Activated T-cell treated with anti-CD3 and anti-CD28 coated beads, Interleukin-2, amount 50 U/mL, for 1 hour (primary cell): ENCODE measurements around the gene M1AP.
"Not testable (repeated sequence)": the region's sequence is repeated elsewhere in the genome, so short reads cannot be mapped to it uniquely, and the experiment has no call there.

Source experiments
- DNase-seq: peaks from one replicate; pipeline ENCODE4 v3.0.0-alpha.2; 2020

M1AP gene

DNA sequence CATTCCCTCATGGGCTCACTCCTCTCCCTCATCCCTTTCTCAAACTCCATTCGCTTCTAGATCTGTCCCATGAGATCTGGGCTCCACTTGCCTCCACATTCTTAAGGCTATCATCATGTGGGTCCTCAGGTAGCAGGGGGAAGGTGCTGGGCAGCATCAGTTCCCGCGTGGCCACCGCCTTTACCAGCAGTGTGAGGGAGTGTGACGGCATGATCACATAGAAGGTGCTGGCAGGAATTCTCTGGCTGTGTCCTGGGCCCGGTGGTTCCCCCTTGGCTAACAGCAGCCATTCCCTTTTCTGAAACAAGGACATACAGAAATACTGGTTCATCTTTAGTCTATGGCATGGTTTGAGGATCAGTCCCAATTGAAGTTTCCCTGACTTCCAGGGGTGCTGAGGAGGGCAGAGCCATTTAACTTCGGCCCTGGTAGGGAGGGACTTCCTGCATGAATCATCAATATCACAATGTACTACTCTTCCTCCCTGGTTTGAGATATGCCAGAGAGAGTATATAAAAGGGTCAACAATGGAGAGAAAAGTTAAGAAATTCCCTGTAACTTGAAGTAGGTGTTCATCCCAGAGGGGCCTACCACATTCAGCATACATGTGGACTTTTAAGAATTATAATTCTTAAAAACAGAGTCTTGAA lies 85.9 kb downstream of the M1AP start:
- no peak for DNase-seq

DNA sequence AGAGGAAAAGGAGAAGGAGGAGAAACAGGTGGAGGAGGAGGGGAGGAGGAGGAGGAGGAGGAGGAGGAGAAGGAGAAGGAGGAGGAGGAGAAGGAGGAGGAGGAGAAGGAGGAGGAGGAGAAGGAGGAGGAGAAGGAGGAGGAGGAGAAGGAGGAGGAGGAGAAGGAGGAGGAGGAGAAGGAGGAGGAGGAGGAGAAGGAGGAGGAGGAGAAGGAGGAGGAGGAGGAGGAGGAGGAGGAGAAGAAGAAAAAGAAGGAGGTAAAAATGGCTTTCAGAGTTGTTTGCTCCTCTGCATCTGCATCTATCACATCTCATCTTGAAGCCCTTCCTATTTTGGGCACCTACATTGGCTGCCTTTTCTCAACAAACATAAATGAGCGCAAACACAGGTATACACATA lies 87.1 kb downstream of the M1AP start:
- not testable (repeated sequence) for DNase-seq

DNA sequence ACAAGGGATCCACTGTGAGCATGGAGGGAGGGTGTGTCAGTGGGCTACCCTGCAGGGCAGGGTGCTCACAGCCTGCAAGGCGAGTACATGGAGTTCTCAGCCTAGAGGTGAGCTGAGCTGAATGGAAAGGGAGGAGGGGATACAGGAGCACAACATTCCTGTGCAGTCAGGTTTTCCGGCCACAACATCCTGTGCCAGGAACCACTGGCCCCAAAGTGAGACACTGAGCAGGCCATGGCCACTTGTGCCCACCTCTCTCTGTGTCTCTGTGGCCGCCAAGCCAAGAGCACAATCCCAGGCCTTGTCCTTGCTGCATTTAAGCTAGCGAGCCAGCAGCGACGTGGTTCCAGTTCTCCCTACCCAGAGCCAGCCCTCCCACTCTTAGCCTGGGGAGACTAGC lies 87.5 kb downstream of the M1AP start:
- DNase-seq: no peak

DNA sequence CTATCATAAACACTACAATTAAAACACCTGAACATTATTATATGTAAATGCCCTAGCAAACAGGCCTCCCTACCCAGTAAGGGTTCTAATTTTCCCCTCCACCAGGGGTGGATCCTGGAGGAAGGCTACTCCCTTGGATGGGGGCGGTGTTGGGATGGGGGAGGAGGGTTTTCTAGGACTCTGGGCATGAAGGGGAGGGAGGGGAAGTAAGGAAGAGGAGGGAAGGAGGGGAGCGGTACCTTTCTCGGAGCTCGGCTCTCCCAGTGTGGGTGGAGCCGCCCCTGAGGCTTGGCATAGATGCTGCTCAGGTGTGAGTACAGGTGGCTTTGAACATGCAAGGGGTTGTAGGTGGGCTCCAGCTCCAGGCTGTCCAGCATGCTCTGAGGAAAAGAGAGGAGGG lies 88.2 kb downstream of the M1AP start:
- DNase-seq: no peak

DNA sequence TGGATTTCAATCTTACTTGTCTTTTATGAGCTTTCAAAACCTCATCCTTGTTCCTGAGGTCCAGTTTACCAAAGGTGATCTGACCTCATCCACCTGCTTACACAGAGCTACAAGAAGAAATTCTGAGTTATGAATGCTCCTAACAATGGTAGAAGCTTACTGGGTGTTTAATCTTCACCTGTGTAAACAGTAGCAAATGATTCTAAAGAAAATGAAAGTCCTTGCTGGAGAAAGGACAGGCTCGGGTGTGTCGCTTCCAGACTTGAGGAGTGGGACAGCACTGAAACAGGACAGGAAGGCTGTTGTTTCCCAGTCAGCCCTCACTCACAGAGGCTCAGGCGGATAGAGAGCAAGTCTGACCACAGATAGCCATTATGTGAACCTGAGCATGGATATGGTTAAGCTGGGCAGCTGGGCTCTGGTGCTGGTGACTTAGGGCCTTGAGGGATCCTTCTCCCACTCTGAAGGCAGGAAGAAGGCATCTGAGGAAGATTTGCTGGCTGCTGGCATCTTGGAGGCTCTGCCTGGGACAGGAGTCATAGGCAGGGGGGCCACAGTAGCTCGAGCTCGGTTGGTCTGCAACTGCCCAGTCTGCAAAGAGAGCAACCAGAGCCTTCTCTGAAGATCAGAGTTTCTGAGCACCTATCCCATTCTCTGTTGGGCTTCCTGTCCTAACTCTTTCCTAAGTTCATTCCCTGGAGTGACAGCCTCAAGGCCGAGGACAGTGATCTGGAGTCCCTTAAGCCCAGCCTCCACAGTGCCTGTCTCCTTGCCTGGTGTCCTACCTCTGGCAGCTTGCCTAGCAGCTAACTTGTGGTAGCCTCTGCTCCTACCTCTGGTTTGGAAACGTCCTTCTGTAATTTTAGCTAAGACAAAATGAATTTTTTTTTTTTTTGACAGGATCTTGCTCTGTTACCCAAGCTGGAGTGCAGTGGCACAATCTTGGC lies 89.6 kb downstream of the M1AP start:
- DNase-seq: no peak

DNA sequence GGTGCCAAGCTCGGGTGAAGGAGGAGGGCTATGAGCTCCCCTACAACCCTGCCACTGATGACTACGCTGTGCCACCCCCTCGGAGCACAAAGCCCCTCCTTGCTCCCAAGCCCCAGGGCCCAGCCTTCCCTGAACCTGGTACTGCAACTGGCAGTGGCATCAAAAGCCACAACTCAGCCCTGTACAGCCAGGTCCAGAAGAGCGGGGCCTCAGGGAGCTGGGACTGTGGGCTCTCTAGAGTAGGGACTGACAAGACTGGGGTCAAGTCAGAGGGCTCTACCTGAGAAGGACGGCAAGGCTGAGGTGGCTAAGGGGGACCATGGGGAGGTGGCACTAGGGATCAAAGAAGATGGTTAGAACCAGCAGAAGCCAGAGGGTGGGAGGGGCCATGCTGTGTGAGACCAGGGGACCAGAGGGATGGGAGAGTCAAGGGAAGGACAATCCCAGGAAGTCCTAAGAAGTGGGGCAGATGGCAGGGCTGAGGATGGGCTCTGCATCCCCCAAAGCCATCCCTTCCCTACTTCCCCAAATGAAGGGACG lies 91.2 kb downstream of the M1AP start:
- DNase-seq: no peak

DNA sequence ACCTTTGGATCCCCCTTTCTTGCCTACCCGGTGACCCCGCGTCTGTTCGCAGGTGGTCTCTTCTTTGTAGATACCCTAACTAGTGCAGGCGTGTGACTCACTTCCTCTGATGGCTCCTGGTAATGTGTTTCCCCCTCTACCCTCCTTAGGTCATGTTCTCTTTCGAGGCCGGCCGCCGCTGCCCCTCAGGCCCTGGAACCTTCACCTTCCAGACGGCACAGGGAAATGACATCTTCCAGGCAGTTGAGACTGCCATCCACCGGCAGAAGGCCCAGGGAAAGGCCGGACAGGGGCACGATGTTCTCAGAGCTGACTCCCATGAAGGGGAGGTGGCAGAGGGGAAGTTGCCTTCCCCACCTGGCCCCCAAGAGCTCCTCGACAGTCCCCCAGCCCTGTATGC lies 92.0 kb downstream of the M1AP start:
- no peak for DNase-seq

DNA sequence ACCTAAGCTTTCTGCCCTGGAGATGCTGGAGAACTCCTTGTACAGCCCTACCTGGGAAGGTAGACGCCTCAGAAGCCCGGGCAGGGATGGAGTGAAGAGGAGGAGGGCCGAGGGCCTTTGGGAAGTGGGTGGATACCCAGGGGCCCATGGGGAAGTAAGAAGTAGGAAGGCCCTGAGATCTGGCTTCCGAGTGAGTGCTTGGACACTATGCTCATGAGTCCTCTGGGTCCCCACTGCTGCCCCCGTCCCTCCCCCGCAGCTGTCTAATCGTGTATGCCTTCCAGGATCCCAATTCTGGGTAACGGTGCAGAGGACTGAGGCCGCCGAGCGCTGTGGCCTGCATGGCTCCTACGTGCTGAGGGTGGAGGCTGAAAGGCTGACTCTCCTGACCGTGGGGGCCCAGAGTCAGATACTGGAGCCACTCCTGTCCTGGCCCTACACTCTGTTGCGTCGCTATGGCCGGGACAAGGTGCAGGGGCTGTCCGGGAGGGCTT lies 92.5 kb downstream of the M1AP start:
- no peak for DNase-seq

DNA sequence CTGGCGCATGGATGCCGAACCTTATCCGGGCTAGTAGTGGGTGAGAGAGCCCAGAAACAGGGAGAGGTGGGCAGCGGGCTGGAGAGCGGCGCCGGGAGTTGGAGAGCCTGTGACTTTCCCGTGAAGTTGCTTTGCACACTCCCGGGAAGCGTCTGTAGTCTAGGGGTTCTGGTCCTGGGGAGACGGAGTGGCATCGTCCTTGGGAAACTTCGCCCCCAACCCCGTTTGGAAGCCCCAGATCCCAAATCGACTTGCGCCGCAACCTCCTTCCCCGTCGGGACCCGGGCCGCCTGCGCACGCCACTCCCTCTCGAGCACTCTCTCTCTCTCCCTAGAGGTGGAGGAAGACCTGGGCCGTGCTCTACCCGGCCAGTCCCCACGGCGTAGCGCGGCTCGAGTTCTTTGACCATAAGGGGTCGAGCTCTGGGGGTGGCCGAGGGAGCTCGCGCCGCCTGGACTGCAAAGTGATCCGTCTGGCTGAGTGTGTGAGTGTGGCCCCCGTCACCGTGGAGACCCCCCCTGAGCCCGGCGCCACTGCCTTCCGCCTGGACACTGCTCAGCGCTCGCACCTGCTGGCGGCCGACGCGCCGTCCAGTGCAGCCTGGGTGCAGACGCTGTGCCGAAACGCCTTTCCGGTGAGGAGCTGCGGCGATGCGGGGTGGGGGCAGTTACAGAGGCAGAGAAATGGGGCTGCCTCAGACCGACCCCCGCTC lies 93.2 kb downstream of the M1AP start:
- DNase-seq: no peak

DNA sequence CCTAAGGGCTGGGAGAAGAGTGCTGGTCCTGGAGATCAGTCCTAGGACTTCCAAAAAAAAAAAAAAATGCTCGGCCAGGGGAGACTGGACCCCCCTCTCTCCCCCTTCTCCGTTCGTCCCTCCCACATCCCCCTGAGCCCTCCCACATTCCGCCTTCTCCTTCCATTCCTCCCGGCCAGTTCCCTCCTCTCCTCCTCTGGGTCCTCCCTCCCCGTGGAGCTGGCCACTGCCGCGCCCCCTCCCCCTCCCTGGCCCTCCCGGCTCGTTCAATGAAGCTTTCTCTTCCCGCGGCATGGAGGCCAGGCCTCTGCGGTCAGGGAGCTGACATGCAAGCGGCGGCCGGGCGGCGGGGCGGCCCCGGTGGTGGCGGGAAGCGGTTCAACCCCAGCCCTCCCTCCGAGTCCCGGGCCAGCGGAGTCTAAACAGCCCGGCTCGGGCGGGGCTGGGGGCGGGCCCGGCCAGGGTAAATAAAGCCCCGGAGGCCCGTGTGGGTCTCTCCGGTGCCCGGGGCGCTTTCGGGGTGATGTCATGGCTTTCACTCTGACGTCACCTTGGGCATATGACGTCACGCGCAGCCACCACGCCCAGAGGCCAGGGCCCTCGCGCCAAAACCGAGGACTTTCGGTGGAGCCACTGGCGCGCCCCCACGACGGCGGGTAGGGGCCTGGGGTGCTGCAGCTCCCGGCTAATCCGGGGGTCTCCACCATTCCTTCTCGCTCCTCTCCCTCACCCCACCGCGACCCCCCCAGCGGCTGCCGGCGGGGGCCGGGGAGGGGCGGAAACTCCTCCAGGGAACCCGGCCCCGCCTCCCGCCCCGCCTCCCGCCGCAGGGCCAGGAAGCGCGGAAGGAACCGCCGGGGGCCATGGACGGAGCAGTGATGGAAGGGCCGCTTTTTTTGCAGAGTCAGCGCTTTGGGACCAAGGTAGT lies 94.0 kb downstream of the M1AP start, which contains the start of the genes DOK1 and LOXL3:
Gene DOK1 (plus strand): TSS at position 829 of the 928 bp plus-strand sequence. CDS start 35 bp downstream, at position 864.
Gene LOXL3 (minus strand): TSS at position 51 of the 928 bp plus-strand sequence. CDS start 1,308 bp downstream, outside the sequence.
- peak; percentile 86 for DNase-seq

DNA sequence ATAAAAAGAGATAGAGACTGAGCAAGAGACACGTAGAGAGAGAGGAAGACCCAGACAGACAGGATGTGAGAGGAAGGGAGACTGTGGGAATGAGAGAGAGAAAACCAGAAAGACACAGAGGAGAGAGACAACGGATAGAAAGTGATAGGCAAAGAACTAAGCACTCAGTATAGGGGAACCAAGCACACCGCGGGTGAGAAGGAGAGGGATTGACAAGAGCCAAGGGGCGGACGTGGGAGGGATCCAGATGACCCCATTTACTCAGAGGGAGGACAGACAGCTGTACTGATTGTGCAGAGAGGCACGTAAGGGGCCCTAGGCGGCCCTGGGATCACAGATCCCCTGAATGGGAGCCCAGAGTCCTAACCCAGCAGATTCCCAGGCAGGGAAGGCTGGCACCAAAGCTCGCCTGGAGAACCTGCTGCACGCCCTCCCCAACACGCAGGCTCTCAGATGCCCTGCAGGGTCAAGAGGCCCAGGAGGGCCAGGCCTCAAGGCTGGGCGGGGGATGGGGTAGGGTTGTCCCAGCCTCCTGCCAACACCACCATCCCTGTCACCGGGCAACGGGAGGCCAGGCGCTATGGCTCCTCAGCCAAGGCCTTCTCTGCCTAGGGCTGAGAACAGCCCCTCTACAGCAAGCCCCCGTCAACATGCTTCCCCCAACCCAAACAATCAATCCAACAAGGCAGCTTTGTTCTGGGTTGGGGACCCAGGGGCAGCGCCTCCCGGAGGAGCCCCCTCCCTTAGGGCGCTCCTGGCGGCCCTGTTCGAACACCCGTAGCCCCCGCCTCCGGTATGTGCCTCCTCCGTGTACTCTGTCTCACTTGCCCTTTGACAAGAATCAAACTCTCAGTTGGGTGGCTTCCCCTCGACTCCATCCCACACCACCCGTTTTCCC lies 95.0 kb downstream of the M1AP start:
- DNase-seq: no peak

DNA sequence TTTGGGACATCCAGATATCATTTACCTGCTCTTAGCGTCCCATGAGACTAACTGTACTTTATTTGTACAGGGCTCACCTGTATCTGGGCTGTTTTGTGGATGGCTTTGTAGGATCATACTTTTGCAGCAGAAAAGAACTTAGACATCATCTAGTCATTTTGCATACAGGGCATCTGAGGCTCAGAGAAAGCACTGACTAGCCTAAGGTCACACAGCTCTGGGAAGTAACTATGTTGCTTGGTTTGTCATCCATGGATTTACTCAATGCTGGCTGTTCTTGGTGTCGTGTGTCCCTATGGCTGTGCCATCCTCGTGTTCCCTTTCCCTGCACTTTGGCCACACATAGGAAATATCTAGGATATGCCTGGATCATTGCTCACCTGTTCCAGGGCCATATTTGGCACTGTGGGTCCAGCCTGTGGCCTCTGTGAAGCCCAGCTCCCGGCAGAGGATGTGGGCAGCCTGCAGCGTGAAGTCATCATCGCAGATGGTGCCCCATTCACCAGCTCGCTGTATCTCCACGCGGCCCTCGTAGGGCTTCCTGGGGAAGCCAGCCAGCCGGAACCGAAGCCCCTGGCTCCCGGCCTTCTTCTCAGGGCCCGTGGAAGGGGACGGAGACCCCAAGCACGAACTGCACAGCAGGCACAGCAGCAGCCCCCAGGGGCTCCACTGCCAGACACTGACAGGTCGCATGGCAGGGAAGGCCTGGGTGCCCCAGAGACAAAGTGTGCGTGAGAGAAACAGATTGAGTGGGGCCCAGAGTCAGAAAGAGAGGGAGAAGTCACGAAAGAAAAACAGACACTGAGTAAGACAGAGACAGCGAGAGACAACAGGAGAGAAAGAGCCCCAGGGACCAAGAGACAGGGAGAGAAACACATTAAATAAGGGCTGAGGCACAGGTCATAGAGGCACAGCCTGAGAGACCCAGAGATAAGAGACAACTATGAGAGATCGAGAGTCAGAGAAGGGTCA lies 95.9 kb downstream of the M1AP start:
- no peak for DNase-seq

DNA sequence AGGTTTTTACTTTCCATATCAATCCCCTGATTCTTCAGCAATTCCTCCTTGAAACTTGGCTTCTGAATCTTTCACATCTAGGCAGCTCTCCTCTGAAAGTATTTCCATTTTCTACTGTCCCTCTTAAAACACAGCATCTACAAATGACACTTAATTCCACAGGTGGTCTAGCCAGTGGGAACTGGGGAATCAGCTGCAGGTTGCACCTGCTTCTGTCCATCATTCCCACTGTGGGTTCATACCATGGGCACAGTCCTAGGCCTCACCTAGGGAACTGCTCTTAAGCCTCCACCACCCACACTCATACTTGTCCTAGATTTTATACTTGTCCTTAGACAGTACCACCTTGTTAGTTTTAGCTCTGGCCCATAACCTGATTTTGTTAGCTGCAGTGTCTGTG lies 96.6 kb downstream of the M1AP start:
- no peak for DNase-seq

DNA sequence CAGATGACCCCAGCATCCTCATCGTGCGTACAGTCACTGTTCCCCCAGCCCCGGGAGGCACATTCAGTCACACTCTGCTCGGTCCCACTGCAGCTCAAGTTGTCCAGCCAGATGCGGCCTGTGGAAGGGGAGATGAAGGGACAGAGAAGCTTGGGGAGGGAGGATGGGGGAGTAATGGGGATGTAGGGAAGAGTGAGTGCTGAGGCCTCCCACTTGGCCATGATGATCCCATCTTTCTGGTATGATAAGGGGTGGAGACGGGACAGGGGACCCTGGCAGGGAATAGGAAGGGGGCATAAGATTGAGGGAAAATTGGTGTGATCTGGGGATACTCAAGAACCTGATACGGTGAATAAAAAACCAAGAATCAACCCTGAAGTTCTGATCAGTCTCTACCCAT lies 97.9 kb downstream of the M1AP start:
- DNase-seq: no peak

DNA sequence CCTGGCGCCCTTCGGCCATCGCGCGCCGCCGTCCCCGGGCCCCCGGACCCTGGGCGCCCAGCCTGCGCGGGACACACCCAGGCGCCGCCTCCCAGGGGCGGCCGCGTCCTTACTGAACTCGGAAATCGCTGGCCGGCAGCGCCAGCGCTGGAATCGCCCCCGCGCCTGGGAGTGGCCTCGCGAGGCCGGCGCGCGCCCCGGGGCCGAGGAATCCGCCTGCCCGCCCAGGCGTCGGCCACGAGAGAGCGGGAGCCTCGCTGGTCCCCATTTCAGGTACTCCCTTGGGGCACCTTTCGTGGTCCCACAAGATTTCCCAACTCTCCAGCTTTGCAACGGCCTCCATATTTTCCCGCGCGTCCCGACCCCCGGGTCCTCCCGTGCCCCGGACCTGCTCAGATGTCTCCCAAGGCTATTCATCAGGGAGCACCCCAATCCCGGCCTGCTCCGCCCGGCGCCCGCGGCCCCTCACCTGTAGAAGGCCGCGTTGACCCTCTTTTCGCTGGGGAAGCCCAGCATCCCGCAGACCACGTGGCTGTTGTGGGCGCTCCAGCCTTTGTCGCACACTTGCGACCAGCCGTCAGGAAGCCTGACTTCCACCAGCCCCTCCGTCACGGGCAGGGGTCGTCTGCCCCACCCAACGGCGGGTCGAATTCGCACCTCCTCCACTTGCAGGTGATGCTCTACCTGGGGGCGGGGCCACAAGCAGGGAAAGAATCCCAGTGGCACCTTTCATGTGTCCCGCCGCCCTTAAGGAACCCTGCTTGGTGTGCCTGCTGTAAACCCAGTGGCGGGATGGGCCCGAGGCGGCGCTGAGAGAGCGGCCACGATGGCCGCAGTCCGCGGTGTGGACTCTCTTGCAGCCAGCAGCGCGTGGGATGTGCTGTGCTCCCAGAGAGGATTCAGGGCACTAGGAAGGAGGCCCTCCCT lies 99.0 kb downstream of the M1AP start:
- no peak for DNase-seq

DNA sequence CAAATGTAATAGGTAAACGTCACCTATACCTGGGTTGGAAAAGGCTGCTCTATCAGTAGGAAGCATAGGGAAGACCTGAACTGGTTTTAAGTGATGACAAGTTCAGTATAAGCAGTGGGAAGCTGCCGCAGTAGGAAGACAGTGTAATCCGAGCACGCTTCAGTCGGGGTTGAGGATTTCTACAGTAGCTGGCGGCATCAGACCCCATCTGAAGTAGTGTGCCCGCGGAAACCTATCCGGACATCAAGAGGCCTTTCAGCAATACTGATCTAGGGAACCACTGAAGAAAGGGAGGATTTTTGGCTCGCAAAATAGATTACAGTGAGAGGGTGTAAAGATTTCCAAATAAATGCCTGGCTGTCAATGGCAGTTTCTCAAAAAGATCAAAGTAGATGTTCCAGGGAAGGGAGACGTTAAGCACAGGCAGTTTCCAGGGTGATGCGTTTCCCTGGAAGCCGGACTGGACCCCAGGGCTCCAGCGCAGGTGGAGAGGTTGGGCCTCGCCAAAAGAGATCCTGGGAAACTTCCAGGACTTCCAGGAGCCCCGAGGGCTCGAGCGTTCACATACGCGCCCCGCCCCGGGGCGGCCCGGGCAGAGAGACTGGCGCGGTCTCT lies 99.7 kb downstream of the M1AP start:
- DNase-seq: no peak

DNA sequence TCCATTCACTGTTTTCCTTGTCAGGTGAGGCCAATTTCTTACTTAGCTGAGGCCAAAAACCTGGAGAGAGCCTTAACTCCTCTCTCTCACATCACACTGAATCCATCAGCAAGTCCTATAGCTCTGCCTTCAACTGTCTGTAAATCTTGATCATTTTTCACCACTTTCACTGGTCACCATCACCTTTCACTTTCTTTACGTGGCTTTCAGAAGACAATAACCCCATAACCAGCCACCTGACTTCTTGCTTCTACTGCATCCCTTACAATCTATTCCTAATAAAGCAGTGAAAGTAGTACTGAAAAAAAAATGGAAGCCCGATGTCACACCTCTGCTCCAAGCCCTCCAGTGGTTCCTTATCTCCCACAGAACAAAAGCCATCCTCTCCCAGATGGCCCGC lies 102.1 kb downstream of the M1AP start:
- DNase-seq: no peak

DNA sequence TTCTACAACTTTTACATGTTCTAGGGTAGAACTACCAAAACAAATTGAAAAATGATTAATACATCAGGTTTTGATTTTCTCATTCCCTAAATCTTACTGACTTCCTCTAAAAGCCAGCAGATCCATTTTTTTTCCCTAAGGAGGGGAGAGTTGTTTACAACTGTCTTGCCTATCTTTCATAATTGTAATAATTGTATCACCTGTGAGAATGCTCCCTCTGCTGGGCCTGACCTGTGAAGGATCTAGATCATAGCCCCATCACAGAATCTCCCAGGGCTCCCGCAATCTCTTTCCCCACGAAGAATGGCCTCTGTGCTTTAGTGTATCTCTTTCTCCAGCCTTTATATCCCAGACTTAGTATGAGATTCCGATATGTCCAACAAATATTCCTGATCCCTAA lies 103.5 kb downstream of the M1AP start:
- DNase-seq: no peak
